Muscle layer of duodenum (tissue), 2 donors: ENCODE measurements around the gene CCDC141.

Experiments used
- H3K27ac ChIP-seq: one replicate; pipeline ENCODE4 v1.7.0; 2013; ENCODE audit warnings: mild to moderate bottlenecking, low read length
- H3K27me3 ChIP-seq: one replicate; pipeline ENCODE4 v1.7.0; 2013; ENCODE audit warnings: low read depth, mild to moderate bottlenecking, control low read depth, low read length
- H3K36me3 ChIP-seq, 2 donors: one replicate each; pipeline ENCODE4 v1.7.0; 2013; ENCODE audit warnings: low read length in 2 of 2, control low read depth in 1 of 2, mild to moderate bottlenecking in 1 of 2; ENCODE audit not compliant: insufficient read depth in 2 of 2, control insufficient read depth in 1 of 2
- H3K4me1 ChIP-seq, 2 donors: one replicate each; pipeline ENCODE4 v1.7.0; 2013; ENCODE audit warnings: low read length in 2 of 2, mild to moderate bottlenecking in 2 of 2, control low read depth in 1 of 2, moderate library complexity in 1 of 2; ENCODE audit not compliant: insufficient read depth in 2 of 2, control insufficient read depth in 1 of 2
- H3K4me3 ChIP-seq, 2 donors: one replicate each; pipeline ENCODE4 v1.7.0; 2013; ENCODE audit warnings: low read length in 2 of 2, low read depth in 1 of 2, mild to moderate bottlenecking in 1 of 2
- H3K9me3 ChIP-seq, 2 donors: one replicate each; pipeline ENCODE4 v1.7.0; 2013; ENCODE audit warnings: low read length in 2 of 2, control low read depth in 1 of 2, mild to moderate bottlenecking in 1 of 2; ENCODE audit not compliant: control insufficient read depth in 1 of 2
- donor health status: healthy.

CCDC141 gene

DNA sequence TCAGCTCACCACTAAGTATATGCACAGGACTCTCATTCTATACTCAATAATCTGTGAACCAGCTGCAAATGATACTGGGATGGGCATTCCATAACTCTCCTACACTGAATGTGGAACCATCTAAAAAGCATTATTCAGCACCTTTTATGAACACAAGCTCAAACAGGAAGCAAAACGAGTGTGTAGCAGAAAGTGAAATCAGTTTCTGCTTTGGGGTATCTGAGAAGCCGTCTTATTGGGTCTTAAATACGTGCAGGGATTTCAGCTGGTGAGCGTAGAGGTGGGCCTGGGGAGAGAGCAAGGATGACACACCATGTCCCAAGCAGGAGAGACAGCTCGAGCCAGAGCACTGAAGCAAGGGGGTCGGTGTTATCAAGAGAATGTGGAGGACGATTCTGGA is 122.8 kb downstream of the CCDC141 start:
- Histone ChIP-seq H3K27me3 (no peaks in the 10 kb centered on the region), H3K36me3 (no peaks in the 10 kb centered on the region), H3K27ac (no peak overlapping the region), H3K9me3 (peaks cover 0 to 4% of the 10 kb centered on the region in 2 donors), H3K4me3 (no peak overlapping the region), H3K4me1 (no peaks in the 10 kb centered on the region)

DNA sequence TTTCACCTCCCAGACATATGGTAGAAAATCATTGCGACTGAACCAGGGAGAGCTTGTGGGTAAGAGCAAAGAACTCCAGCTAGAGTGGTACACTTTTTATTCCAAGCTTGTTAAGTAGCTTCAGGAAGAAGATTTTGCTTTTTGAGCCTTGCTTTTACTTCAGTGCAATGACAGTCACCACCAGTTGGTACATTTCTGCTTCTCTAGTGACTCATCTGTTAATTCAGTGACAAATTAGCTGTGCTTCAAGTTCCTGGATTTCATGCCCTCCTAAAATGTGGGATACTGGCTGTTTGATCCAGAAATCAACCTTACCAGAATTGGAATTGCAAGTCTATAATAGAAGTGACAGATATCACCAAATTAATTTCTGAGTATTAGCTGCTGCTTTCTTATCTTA is 125.1 kb downstream of the CCDC141 start:
- Histone ChIP-seq H3K27me3 (no peaks in the 10 kb centered on the region), H3K4me3 (no peak overlapping the region), H3K36me3 (no peaks in the 10 kb centered on the region), H3K27ac (no peak overlapping the region), H3K4me1 (no peaks in the 10 kb centered on the region), H3K9me3 (no peaks in the 10 kb centered on the region)

- Histone ChIP-seq H3K4me1 (no peaks in the 10 kb centered on the region), H3K36me3 (no peaks in the 10 kb centered on the region), H3K9me3 (no peaks in the 10 kb centered on the region), H3K4me3 (no peak overlapping the region), H3K27ac (no peak overlapping the region), H3K27me3 (no peaks in the 10 kb centered on the region)
Measured at GRCh38 chr2:178923546-178923945, 126.4 kb downstream of the CCDC141 start.

- Histone ChIP-seq H3K27ac (no peak overlapping the region), H3K9me3 (no peaks in the 10 kb centered on the region), H3K4me3 (no peak overlapping the region), H3K27me3 (no peaks in the 10 kb centered on the region), H3K36me3 (no peaks in the 10 kb centered on the region), H3K4me1 (no peaks in the 10 kb centered on the region)
Measured at GRCh38 chr2:178920916-178921513, 128.9 kb downstream of the CCDC141 start.

- no peak overlapping the region for H3K4me3 ChIP-seq
- no peak overlapping the region for H3K27ac ChIP-seq
- H3K27me3 ChIP-seq: no peaks in the 10 kb centered on the region
- no peaks in the 10 kb centered on the region for H3K4me1 ChIP-seq
- no peaks in the 10 kb centered on the region for H3K9me3 ChIP-seq
- H3K36me3 ChIP-seq: no peaks in the 10 kb centered on the region
Measured at GRCh38 chr2:178917555-178917954, 132.4 kb downstream of the CCDC141 start.

DNA sequence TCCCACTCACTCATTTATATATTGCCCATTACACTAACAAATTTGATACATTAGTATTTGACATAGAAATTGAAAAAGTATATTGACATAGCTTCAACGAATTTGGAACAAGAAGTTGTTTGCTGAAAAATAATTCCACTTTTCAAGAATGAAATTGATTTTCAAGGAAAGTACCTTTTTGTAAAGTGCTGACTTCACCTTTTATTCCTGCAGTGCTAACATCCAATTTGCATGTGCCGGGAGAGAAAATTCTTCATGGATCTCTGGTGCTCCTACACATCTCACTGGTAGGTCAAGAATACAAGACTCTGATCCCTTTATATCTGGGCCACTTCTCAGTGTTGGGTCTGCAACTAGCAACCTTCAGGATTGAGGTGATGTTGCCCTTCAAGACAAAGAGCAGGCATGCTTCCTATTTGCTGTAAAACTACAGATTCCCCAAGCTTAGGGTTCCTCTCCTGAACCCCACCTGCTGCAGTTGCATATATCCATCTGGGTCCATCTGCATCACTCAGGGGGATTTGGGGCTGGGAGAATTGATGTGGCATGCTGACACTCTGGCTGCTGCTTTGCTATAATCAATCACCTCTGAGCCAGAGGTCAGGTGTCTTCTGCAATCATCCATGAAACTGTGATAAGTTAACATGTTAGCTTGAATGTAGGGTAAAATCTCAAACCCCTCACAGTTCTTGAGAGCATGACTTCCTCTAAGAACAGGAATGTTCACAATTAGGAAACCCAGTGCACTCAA is 134.3 kb downstream of the CCDC141 start:
- Histone ChIP-seq H3K4me1 (no peaks in the 10 kb centered on the region), H3K4me3 (no peak overlapping the region), H3K9me3 (no peaks in the 10 kb centered on the region), H3K27ac (no peak overlapping the region), H3K27me3 (no peaks in the 10 kb centered on the region), H3K36me3 (no peaks in the 10 kb centered on the region)

DNA sequence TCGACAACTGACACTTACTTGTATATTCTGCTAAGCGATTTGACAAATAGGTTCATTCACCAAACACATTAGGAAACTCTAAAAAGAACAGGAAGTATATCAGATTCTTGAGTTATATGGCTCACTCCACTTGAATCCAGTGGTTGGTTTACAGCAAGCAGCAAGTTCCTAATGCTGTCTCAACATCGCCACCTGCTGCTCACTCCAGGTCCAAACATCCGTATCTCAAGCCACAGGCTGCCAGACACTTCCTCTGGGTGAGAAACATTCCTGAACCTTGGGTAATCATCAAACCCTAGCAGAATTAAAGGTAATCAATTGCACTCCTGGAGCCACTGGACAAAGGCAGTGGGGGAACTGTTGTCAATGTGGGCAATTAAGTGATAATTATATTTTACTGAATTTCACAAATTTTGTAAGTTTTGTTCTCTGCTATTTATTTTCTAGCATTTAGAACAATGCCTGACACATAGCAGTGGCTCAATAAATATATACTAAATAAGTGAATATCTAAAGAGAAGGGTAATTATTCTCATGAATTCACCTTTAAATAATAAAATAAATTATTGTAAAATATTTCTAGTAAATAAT is 135.6 kb downstream of the CCDC141 start:
- Histone ChIP-seq H3K27me3 (no peaks in the 10 kb centered on the region), H3K27ac (no peak overlapping the region), H3K36me3 (no peaks in the 10 kb centered on the region), H3K4me3 (no peak overlapping the region), H3K4me1 (no peaks in the 10 kb centered on the region), H3K9me3 (no peaks in the 10 kb centered on the region)

DNA sequence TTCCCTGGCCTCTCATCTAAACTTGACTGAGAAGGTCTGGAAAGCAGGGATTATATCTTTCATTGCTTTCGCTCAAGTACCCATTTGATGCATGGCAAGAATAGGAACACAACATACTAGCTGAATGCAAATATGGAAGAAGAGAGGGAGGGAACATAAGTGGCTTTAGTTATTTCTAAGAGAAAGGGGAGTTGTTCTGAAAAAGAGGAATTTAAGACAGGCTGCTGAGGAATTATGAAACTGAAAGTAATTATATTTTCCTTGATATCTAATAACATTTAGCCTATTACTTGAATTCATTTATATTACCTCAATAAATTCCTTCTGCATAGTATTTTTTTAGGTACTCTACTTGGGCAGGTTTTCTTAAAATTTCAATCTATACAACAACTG is 136.9 kb downstream of the CCDC141 start:
- no peak overlapping the region for H3K4me3 ChIP-seq
- no peak overlapping the region for H3K27ac ChIP-seq
- no peaks in the 10 kb centered on the region for H3K36me3 ChIP-seq
- H3K4me1 ChIP-seq: no peaks in the 10 kb centered on the region
- no peaks in the 10 kb centered on the region for H3K9me3 ChIP-seq
- no peaks in the 10 kb centered on the region for H3K27me3 ChIP-seq

DNA sequence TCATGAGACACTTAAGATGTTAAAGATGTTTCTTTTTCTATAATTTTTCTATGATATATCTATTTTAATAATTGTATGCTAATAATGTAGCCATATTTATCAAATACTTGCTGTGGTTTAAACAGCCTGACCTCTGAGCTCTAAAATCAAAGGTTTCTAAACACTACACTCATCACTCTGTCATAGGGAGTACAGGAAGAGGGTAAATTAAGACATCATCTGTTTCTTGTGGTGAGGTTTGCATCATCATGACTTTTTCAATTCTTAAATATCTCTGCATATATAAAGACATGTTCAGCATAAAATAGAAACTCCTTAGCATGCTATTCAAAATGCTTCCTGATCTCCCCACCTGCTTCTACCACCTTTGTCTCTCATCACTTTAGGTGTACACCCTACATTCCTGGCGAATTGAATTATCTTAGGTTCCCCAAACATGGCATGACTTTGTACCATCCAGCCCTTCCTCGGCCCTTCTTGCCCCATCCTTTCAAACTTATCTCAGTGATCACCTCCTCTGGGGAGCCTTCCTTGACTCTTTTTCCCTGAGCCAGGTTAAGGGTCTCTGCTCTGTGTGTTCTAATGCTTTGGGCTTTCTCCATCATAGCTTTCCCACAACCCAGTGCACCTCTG is 137.4 kb downstream of the CCDC141 start:
- H3K9me3 ChIP-seq: no peaks in the 10 kb centered on the region
- H3K27me3 ChIP-seq: no peaks in the 10 kb centered on the region
- no peak overlapping the region for H3K27ac ChIP-seq
- no peaks in the 10 kb centered on the region for H3K4me1 ChIP-seq
- no peak overlapping the region for H3K4me3 ChIP-seq
- no peaks in the 10 kb centered on the region for H3K36me3 ChIP-seq

- H3K27ac ChIP-seq: no peak overlapping the region
- H3K4me1 ChIP-seq: no peaks in the 10 kb centered on the region
- H3K4me3 ChIP-seq: no peak overlapping the region
- no peaks in the 10 kb centered on the region for H3K36me3 ChIP-seq
- no peaks in the 10 kb centered on the region for H3K9me3 ChIP-seq
- no peaks in the 10 kb centered on the region for H3K27me3 ChIP-seq
Measured at GRCh38 chr2:178911039-178911438, 138.9 kb downstream of the CCDC141 start.

- Histone ChIP-seq H3K27me3 (no peaks in the 10 kb centered on the region), H3K4me1 (no peaks in the 10 kb centered on the region), H3K27ac (no peak overlapping the region), H3K4me3 (no peak overlapping the region), H3K9me3 (no peaks in the 10 kb centered on the region), H3K36me3 (no peaks in the 10 kb centered on the region)
Measured at GRCh38 chr2:178910005-178910404, 139.9 kb downstream of the CCDC141 start.
